CD14-positive monocyte (primary cell): ENCODE data around the gene NT5C3B. TPM values are rescaled to one million over a fixed set of nuclear protein-coding genes. Genes with fewer than 3 reads are reported as not detected.

Source experiments
- DNase-seq, 3 donors: peaks; one replicate each; pipeline ENCODE4 v3.0.0-alpha.2; 2011 to 2022
- H2AFZ ChIP-seq: 2 replicates; pipeline ENCODE4 v1.6.0; 2012; ENCODE audit warnings: mild to moderate bottlenecking, low read depth, low read length, inconsistent platforms; ENCODE audit not compliant: insufficient read depth, poor library complexity, severe bottlenecking
- H3K27ac ChIP-seq, 2 donors: 1 replicate in 1 of 2; 2 replicates in 1 of 2; pipeline ENCODE4 v1.5.1; 2012 to 2013; ENCODE audit warnings: low read length in 2 of 2, control low read depth in 1 of 2, inconsistent platforms in 1 of 2, low read depth in 1 of 2, mild to moderate bottlenecking in 1 of 2
- H3K27me3 ChIP-seq, 2 donors: one replicate each; pipeline versions ENCODE4 v1.6.0 to v1.6.1; 2011 to 2013; ENCODE audit warnings: low read length in 2 of 2; ENCODE audit not compliant: control insufficient read depth in 2 of 2, insufficient read depth in 2 of 2
- H3K36me3 ChIP-seq, 2 donors: replicated peaks in 1 of 2; 1 replicate in 1 of 2; 2 replicates in 1 of 2; pipeline versions ENCODE4 v1.5.1 to v1.6.1; 2012 to 2013; ENCODE audit warnings: low read length in 2 of 2, control low read depth in 1 of 2, inconsistent platforms in 1 of 2, mild to moderate bottlenecking in 1 of 2; ENCODE audit not compliant: insufficient read depth in 2 of 2, control insufficient read depth in 1 of 2
- H3K4me1 ChIP-seq, 2 donors: 1 replicate in 1 of 2; 2 replicates in 1 of 2; pipeline versions ENCODE4 v1.5.1 to v1.6.1; 2012 to 2013; ENCODE audit warnings: low read length in 2 of 2, control low read depth in 1 of 2, inconsistent platforms in 1 of 2, mild to moderate bottlenecking in 1 of 2, moderate library complexity in 1 of 2; ENCODE audit not compliant: insufficient read depth in 2 of 2, control insufficient read depth in 1 of 2
- H3K4me2 ChIP-seq: replicated peaks from 2 replicates; pipeline ENCODE3; 2012; ENCODE audit warnings: low read length, moderate library complexity, mild to moderate bottlenecking; ENCODE audit not compliant: poor library complexity, severe bottlenecking; ENCODE audit errors: extremely low read depth
- H3K4me3 ChIP-seq, 3 experiments: fragments of 200-600 bp in 1 of 3; sonication (generic) in 1 of 3; replicated peaks in 1 of 3; 1 replicate in 2 of 3; 2 replicates in 1 of 3; pipeline ENCODE4 v1.5.1; 2011 to 2013; ENCODE audit warnings: low read length in 3 of 3, mild to moderate bottlenecking in 3 of 3, control low read depth in 2 of 3, low read depth in 2 of 3, inconsistent platforms in 1 of 3, moderate library complexity in 1 of 3
- H3K79me2 ChIP-seq: 2 replicates; pipeline ENCODE4 v1.6.0; 2012; ENCODE audit warnings: mild to moderate bottlenecking, control low read depth, inconsistent platforms, low read length, moderate library complexity; ENCODE audit not compliant: insufficient read depth
- H3K9ac ChIP-seq: 2 replicates; pipeline ENCODE4 v1.6.0; 2017; ENCODE audit warnings: low read length, mild to moderate bottlenecking; ENCODE audit not compliant: insufficient read depth, poor library complexity, severe bottlenecking
- H3K9me3 ChIP-seq, 2 donors: replicated peaks in 1 of 2; 1 replicate in 1 of 2; 2 replicates in 1 of 2; pipeline versions ENCODE4 v1.5.1 to v1.6.1; 2012 to 2013; ENCODE audit warnings: low read length in 2 of 2, control low read depth in 1 of 2; ENCODE audit not compliant: control insufficient read depth in 1 of 2, insufficient read depth in 1 of 2
- H4K20me1 ChIP-seq: 2 replicates; pipeline ENCODE4 v1.6.0; 2012; ENCODE audit warnings: mild to moderate bottlenecking, low read length, control low read depth, moderate library complexity; ENCODE audit not compliant: insufficient read depth
- H3K27ac Mint-ChIP-seq, 7 donors: one replicate each; pipeline ENCODE4 v1.8.0; 2020; ENCODE audit warnings: mild to moderate bottlenecking in 7 of 7, mixed read lengths in 7 of 7, moderate library complexity in 6 of 7, inconsistent platforms in 2 of 7
- H3K27me3 Mint-ChIP-seq, 3 donors: one replicate each; pipeline ENCODE4 v1.8.0; 2021 to 2022; ENCODE audit warnings: low read depth in 3 of 3, mild to moderate bottlenecking in 3 of 3, mixed read lengths in 3 of 3, moderate library complexity in 3 of 3, inconsistent platforms in 1 of 3
- H3K36me3 Mint-ChIP-seq, 2 donors: one replicate each; pipeline ENCODE4 v1.8.0; 2020; ENCODE audit warnings: mixed read lengths in 2 of 2, inconsistent platforms in 1 of 2, mild to moderate bottlenecking in 1 of 2
- H3K4me1 Mint-ChIP-seq: one replicate; pipeline ENCODE4 v1.8.0; 2020; ENCODE audit warnings: mild to moderate bottlenecking, mixed read lengths
- H3K4me3 Mint-ChIP-seq, 2 donors: one replicate each; pipeline ENCODE4 v1.8.0; 2020; ENCODE audit warnings: mild to moderate bottlenecking in 2 of 2, mixed read lengths in 2 of 2, moderate library complexity in 1 of 2
- H3K9me3 Mint-ChIP-seq, 7 donors: one replicate each; pipeline ENCODE4 v1.8.0; 2020 to 2022; ENCODE audit warnings: mixed read lengths in 7 of 7, mild to moderate bottlenecking in 6 of 7, moderate library complexity in 6 of 7, inconsistent platforms in 2 of 7
- WGBS: methylation state at CpG from one replicate; pipeline ENCODE4 v1.1.5; 2013; ENCODE audit warnings: missing lambda C conversion rate; ENCODE audit not compliant: insufficient coverage; 5-methylcytosine and 5-hydroxymethylcytosine counted together
- intact Hi-C, 2 donors: fragments of 100-400 bp; cut with micrococcal nuclease; formaldehyde crosslinking; loops; one replicate each; pipeline versions ENCODE4 v1.15.0 to v1.15.1; 2023
- polyA plus RNA-seq, 3 donors: library from polyadenylated mRNA; depleted of rRNA in 1 of 3; unstranded in 2 of 3; stranded (reverse) in 1 of 3; fragments of 300-500 nt in 2 of 3; fragments of >200 nt in 1 of 3; fragmentation: Illumina TruSeq in 2 of 3; gene quantifications; 1 replicate in 2 of 3; 2 replicates in 1 of 3; pipeline ENCODE4 v1.2.3, GENCODE V29; 2012 to 2021
- TF ChIP-seq, protein P1 (sequence below): fragments of 200-600 bp; IDR thresholded peaks from one replicate; pipeline ENCODE4 v1.8.0; 2022; ENCODE audit warnings: antibody characterized with exemption, mild to moderate bottlenecking

The NT5C3B gene
- polyA plus RNA-seq, 3 donors: 11.5 to 14.2 (median 13.5) TPM

DNA sequence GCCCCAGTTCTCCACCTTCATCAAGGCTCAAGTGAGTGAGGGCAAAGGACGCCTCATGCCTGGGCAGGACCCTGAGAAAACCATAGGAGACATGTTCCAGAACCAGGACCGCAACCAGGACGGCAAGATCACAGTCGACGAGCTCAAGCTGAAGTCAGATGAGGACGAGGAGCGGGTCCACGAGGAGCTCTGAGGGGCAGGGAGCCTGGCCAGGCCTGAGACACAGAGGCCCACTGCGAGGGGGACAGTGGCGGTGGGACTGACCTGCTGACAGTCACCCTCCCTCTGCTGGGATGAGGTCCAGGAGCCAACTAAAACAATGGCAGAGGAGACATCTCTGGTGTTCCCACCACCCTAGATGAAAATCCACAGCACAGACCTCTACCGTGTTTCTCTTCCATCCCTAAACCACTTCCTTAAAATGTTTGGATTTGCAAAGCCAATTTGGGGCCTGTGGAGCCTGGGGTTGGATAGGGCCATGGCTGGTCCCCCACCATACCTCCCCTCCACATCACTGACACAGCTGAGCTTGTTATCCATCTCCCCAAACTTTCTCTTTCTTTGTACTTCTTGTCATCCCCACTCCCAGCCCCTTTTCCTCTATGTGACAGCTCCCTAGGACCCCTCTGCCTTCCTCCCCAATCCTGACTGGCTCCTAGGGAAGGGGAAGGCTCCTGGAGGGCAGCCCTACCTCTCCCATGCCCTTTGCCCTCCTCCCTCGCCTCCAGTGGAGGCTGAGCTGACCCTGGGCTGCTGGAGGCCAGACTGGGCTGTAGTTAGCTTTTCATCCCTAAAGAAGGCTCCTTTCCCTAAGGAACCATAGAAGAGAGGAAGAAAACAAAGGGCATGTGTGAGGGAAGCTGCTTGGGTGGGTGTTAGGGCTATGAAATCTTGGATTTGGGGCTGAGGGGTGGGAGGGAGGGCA lies 13.6 kb downstream of the NT5C3B start:
- Histone ChIP-seq H3K36me3 (peaks cover 0 to 4% of the 10 kb centered on the region in 2 donors), H3K4me2 (no peak overlapping the region), H3K4me1 (no peaks in the 10 kb centered on the region), H3K27me3 (no peaks in the 10 kb centered on the region), H2AFZ (no peak overlapping the region), H3K4me3 (no peak overlapping the region), H3K9me3 (no peaks in the 10 kb centered on the region), H3K9ac (no peak overlapping the region), H3K27ac (no peak overlapping the region), H3K79me2 (no peaks in the 10 kb centered on the region), H4K20me1 (no peaks in the 10 kb centered on the region)
- H3K27ac Mint-ChIP-seq: no peak overlapping the region
- peaks cover 0 to 2% of the 10 kb centered on the region in 2 donors for H3K36me3 Mint-ChIP-seq
- 87% methylated on average over 11 of the region's 12 CpGs for WGBS
- intact Hi-C loops: no loop called here
- DNase-seq: no peak
- H3K4me3 Mint-ChIP-seq: no peak overlapping the region
- H3K9me3 Mint-ChIP-seq: peaks cover 0 to 2% (median 0%) of the 10 kb centered on the region in 7 donors
- H3K4me1 Mint-ChIP-seq: no peaks in the 10 kb centered on the region
- TF ChIP-seq, protein P1, sequence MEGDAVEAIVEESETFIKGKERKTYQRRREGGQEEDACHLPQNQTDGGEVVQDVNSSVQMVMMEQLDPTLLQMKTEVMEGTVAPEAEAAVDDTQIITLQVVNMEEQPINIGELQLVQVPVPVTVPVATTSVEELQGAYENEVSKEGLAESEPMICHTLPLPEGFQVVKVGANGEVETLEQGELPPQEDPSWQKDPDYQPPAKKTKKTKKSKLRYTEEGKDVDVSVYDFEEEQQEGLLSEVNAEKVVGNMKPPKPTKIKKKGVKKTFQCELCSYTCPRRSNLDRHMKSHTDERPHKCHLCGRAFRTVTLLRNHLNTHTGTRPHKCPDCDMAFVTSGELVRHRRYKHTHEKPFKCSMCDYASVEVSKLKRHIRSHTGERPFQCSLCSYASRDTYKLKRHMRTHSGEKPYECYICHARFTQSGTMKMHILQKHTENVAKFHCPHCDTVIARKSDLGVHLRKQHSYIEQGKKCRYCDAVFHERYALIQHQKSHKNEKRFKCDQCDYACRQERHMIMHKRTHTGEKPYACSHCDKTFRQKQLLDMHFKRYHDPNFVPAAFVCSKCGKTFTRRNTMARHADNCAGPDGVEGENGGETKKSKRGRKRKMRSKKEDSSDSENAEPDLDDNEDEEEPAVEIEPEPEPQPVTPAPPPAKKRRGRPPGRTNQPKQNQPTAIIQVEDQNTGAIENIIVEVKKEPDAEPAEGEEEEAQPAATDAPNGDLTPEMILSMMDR: no peak
- H3K27me3 Mint-ChIP-seq: peaks cover 0 to 4% (median 1%) of the 10 kb centered on the region in 3 donors

DNA sequence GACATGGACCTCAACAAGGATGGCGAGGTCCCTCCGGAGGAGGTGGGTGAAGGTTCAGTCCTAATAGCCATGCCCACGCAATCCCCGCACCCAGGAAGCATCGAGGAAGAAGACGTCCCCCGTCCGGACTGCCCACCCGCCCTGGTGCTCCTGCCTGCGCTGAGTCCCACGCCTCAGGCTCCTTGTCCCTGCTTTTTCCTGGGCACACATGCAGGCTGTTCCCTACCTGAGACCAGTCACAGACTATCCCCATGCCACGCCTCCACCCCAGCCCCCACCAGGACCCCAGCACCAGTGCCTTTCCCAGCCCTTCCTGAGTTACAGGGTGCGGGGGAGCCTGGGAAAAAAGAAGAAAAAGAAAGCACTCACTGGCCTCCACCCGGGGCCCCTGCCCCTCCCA lies 14.3 kb downstream of the NT5C3B start:
- H3K9ac ChIP-seq: no peak overlapping the region
- Mint-ChIP-seq H3K36me3 (peaks cover 0 to 2% of the 10 kb centered on the region in 2 donors), H3K27ac (no peak overlapping the region), H3K4me3 (no peak overlapping the region), H3K4me1 (no peaks in the 10 kb centered on the region), H3K9me3 (peaks cover 0 to 2% (median 0%) of the 10 kb centered on the region in 7 donors), H3K27me3 (peaks cover 0 to 4% (median 1%) of the 10 kb centered on the region in 3 donors)
- TF ChIP-seq, protein P1: no peak
- H3K4me2 ChIP-seq: no peak overlapping the region
- no peak for DNase-seq
- H3K27ac ChIP-seq: no peak overlapping the region
- H3K4me3 ChIP-seq: no peak overlapping the region
- H3K27me3 ChIP-seq: no peaks in the 10 kb centered on the region
- no peaks in the 10 kb centered on the region for H3K4me1 ChIP-seq
- no peak overlapping the region for H2AFZ ChIP-seq
- intact Hi-C loops: no loop called here
- H3K79me2 ChIP-seq: no peaks in the 10 kb centered on the region
- 100% methylated on average over 11 of the region's 14 CpGs for WGBS
- no peaks in the 10 kb centered on the region for H3K9me3 ChIP-seq
- peaks cover 0 to 4% of the 10 kb centered on the region in 2 donors for H3K36me3 ChIP-seq
- H4K20me1 ChIP-seq: no peaks in the 10 kb centered on the region
